ENCODE data around the gene PALMD. TPM values are rescaled to one million over a fixed set of nuclear protein-coding genes. Genes with fewer than 3 reads are reported as not detected.

Gene PALMD
- total and polyA plus RNA-seq, 8 donors = 2.6 to 15.4 (median 4.8) TPM

DNA sequence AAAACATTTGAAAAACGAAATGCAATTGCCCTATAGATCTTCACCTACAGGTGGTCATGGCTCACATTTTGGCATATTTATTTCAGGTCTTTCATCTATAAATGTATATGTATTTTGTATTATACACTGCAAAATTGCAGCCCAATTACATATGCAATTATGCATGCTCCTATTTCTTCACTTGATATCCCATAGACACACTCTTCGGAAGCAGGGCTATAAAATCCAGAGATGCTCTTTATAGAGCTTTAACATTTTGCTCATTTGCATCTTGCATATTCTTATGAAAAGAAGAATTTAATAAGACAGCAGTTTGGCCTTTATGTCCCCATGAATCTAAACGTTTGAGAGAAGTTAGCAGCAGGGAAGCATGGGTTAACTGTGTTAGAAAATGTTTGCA, 44.7 kb upstream of the PALMD start:
- FAIRE-seq (no peak), DNase-seq (no peak), ATAC-seq (no peak)
- TF ChIP-seq, protein P1, sequence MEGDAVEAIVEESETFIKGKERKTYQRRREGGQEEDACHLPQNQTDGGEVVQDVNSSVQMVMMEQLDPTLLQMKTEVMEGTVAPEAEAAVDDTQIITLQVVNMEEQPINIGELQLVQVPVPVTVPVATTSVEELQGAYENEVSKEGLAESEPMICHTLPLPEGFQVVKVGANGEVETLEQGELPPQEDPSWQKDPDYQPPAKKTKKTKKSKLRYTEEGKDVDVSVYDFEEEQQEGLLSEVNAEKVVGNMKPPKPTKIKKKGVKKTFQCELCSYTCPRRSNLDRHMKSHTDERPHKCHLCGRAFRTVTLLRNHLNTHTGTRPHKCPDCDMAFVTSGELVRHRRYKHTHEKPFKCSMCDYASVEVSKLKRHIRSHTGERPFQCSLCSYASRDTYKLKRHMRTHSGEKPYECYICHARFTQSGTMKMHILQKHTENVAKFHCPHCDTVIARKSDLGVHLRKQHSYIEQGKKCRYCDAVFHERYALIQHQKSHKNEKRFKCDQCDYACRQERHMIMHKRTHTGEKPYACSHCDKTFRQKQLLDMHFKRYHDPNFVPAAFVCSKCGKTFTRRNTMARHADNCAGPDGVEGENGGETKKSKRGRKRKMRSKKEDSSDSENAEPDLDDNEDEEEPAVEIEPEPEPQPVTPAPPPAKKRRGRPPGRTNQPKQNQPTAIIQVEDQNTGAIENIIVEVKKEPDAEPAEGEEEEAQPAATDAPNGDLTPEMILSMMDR (IDR thresholded peaks at IDR 0.05) = no peak
- no peak overlapping the region for H3K4me3 ChIP-seq
- no peak overlapping the region for H3K27ac ChIP-seq
- no peaks in the 10 kb centered on the region for H3K27me3 ChIP-seq
- no peaks in the 10 kb centered on the region for H3K9me3 ChIP-seq
- WGBS, 2 donors = 45 to 54% methylated on average over 3 of the region's 3 CpGs
- intact Hi-C loops (cut with DNase I) = no loop called here
- H3K4me1 ChIP-seq = no peaks in the 10 kb centered on the region
- no peaks in the 10 kb centered on the region for H3K36me3 ChIP-seq

DNA sequence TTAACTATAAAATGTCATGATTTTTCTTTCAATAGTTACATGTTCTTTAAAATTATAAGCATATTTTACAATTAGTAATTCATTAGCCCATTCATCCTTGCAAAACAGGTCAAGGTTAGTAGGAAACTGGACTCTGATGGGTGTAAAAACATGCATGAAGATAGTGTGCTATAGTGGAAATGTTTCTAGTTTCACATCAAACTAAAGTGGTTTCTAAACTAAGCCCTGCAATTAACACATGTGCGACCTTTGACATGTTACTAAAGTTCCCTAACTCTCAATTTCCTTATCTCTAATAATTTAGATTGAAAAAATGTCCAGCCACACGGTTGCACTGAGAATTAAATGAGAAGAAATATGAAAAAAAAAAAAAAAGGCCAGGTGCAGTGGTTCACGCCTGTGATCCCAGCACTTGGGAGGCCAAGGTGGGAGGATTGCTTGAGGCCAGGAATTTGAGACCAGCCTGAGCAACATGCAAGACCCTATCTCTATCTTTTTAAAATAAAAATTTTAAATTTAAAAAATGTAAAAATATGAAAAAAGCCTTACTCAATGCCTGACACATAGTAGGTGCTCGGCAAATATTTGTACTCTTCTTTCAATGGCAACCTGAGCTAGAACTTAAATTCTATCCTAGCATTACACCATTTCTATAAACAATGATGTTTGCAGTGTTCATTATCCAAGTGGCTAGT, 44.1 kb upstream of the PALMD start:
- ATAC-seq (no peak), FAIRE-seq (no peak), DNase-seq (no peak)
- intact Hi-C loops (cut with DNase I) = no loop called here
- Histone ChIP-seq H3K4me3 (no peak overlapping the region), H3K4me1 (no peaks in the 10 kb centered on the region), H3K27ac (no peak overlapping the region), H3K27me3 (no peaks in the 10 kb centered on the region), H3K36me3 (no peaks in the 10 kb centered on the region), H3K9me3 (no peaks in the 10 kb centered on the region)
- 58 to 70% methylated on average over 4 of the region's 4 CpGs for WGBS, 2 donors
- TF ChIP-seq, protein P1 (IDR thresholded peaks at IDR 0.05) = no peak

DNA sequence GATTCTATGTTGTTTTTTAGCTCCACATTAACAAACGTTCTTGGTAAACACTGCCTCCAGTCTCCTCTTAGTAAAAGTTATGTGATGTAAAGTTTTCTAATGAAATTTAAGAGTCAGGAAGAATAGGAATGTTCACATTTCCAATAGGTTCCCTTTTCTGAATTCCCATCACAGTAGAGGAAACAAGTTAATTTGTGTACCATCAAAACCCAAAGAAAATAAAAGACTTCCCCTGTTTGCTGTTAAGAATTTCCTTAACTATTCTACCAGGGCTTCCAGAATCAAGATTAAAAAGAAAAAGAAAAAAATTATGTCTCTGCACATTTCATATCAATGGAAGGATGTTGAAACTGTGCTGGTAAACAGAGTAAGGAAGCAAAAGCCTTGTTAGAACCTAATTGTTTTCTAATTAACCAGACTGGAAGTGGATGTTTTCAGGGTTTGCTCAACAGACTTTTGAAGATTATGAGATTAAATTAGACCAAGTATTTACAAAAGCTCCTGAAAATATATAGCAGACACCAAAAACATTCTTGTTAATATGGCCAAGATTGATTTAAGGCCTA, 43.4 kb upstream of the PALMD start:
- intact Hi-C loops (cut with DNase I) = no loop called here
- Histone ChIP-seq H3K27me3 (no peaks in the 10 kb centered on the region), H3K4me3 (no peak overlapping the region), H3K4me1 (no peaks in the 10 kb centered on the region), H3K36me3 (no peaks in the 10 kb centered on the region), H3K9me3 (no peaks in the 10 kb centered on the region), H3K27ac (no peak overlapping the region)
- ATAC-seq (no peak), DNase-seq (no peak), FAIRE-seq (no peak)
- TF ChIP-seq, protein P1 (IDR thresholded peaks at IDR 0.05) = no peak
- 19 to 42% methylated on average over 1 of the region's 1 CpG for WGBS, 2 donors

DNA sequence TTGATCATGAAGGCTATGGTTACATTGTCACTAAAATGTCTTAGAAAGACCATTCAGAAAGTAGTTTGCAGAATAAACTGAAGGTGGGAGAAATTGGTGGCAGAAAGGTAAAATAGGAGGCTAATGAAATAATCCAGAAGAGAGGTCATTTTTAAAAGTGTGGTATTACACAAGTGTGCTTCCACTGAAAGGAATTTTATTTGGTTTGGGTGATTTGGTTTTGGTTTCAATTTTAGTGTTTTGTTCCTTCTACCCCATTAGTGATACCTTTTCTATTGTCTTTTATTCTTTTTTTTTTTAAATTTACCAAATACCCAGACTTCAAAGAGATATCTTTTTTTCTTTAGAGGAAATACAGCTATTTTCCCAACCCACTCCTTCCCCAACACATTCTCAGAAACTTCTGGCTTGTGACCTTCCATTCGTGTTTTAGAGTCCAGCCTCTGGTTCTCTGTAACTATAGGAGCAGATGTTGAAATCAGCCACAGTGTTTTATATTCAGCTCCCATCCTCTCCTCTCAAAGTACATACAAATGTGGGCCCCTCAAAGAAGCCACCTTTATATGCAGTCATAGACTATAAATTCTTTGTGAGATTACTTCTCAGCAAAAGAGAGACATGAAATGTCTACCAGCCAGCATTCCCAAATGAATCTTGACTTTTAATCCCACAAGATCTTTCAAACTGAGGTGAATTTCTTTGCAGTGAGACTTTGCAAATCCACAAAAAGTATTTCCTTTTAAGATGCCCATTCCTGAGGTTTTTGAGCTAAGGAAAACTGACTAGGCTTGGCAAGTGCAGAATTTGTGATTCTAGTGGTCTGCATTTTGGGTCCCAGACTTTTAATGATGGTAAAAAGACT, 42.0 kb upstream of the PALMD start:
- no peak for ATAC-seq

More for the DNA sequence above, 42.0 kb upstream of the PALMD start:
- no peak for FAIRE-seq
- H3K27ac ChIP-seq = no peak overlapping the region
- H3K4me1 ChIP-seq = no peaks in the 10 kb centered on the region
- TF ChIP-seq, protein P1 (IDR thresholded peaks at IDR 0.05) = no peak
- no peaks in the 10 kb centered on the region for H3K27me3 ChIP-seq
- DNase-seq = no peak
- H3K4me3 ChIP-seq = no peak overlapping the region
- 47 to 70% methylated on average over 1 of the region's 1 CpG for WGBS, 2 donors
- intact Hi-C loops (cut with DNase I) = no loop called here
- no peaks in the 10 kb centered on the region for H3K36me3 ChIP-seq
- no peaks in the 10 kb centered on the region for H3K9me3 ChIP-seq
